ENCODE results near the gene ETS2. TPM values are rescaled to one million over a fixed set of nuclear protein-coding genes. Genes with fewer than 3 reads are reported as not detected.

The ETS2 gene
- total RNA-seq, 6 donors from 2014 or later: 70.2 to 215 (median 143) TPM

DNA sequence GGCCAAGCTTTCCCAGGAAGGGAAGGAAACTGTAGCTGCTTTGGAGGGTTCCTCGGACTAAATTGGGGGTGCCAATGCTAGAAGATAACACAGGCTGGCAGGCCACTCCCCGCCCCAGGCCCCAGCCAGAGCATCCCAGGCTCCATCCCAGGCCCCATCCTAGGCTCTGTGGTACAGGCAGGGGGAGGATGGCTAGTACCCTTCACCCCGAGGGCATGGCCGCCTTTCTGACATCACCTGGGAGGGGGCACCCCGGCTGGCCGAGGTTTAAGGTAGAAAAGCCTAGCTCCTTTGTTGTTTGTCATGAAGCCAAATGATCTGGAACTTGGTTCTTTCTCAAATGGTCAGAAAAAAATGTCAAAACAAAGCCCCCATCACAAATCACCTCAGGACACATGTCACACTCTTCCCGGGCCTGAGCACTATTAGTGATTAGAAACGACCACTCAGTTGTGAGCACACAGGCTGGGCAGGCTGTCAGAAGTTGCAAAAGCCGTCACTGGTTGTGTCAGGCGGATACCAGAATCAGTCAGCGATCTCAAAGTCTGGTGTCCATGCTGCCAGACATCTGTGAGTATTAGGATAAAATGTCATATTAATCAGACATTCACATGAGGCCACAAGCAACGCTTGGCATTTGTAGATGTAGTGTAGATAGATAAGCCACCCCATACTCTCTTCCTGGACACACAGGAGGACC is 31.0 kb upstream of the ETS2 start:
- Histone ChIP-seq H3K36me3 (no peaks in the 10 kb centered on the region), H3K27me3 (no peaks in the 10 kb centered on the region), H3K9me3 (peaks cover 0 to 7% (median 0%) of the 10 kb centered on the region in 4 donors), H3K27ac (peak overlapping the region in 1 of 4 donors; percentile 14), H3K4me3 (no peak overlapping the region), H3K4me1 (peaks cover 0 to 13% (median 7%) of the 10 kb centered on the region in 4 donors)
- ATAC-seq (ENCODE audit: low FRiP score in 2 of 2): no peak
- WGBS, 2 donors: 85 to 88% methylated on average over 11 to 12 of the region's 12 CpGs
- DNase-seq: peak in 1 of 2 donors; percentile 30
- TF ChIP-seq EP300 (IDR thresholded peaks at IDR 0.05) (no peak), POLR2A (IDR thresholded peaks at IDR 0.05) (no peak), POLR2AphosphoS5 (IDR thresholded peaks at IDR 0.05) (no peak)
- TF ChIP-seq, protein P1, sequence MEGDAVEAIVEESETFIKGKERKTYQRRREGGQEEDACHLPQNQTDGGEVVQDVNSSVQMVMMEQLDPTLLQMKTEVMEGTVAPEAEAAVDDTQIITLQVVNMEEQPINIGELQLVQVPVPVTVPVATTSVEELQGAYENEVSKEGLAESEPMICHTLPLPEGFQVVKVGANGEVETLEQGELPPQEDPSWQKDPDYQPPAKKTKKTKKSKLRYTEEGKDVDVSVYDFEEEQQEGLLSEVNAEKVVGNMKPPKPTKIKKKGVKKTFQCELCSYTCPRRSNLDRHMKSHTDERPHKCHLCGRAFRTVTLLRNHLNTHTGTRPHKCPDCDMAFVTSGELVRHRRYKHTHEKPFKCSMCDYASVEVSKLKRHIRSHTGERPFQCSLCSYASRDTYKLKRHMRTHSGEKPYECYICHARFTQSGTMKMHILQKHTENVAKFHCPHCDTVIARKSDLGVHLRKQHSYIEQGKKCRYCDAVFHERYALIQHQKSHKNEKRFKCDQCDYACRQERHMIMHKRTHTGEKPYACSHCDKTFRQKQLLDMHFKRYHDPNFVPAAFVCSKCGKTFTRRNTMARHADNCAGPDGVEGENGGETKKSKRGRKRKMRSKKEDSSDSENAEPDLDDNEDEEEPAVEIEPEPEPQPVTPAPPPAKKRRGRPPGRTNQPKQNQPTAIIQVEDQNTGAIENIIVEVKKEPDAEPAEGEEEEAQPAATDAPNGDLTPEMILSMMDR (IDR thresholded peaks at IDR 0.05): no peak

DNA sequence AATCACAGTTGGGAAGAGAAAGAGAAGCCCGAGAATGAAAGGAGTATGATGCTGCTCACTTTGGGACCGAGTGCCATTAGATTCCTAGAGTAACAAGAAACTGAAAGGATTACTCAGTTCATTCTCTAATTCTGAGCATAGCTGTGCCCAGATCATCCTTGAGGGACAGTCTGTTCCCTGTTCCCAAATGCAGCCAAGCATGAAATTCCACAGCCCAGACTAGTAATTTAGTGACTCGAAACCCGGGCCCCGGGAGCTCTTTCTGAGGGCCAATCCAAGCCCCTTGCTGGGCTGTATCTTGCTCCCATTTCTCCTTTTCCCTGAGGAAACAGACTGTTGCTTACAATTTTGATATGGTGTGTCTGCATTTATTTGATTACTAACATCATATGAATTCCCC is 30.0 kb upstream of the ETS2 start:
- DNase-seq: no peak
- no peak overlapping the region for H3K4me3 ChIP-seq
- H3K9me3 ChIP-seq: peaks cover 0 to 7% (median 0%) of the 10 kb centered on the region in 4 donors
- TF ChIP-seq POLR2A (IDR thresholded peaks at IDR 0.05) (no peak), POLR2AphosphoS5 (IDR thresholded peaks at IDR 0.05) (no peak), EP300 (IDR thresholded peaks at IDR 0.05) (no peak)
- TF ChIP-seq, protein P1 (IDR thresholded peaks at IDR 0.05): no peak
- 88 to 92% methylated on average over 5 of the region's 5 CpGs for WGBS, 2 donors
- H3K4me1 ChIP-seq: peaks cover 0 to 13% (median 7%) of the 10 kb centered on the region in 4 donors
- no peak for ATAC-seq (ENCODE audit: low FRiP score in 2 of 2)
- no peak overlapping the region for H3K27ac ChIP-seq
- H3K36me3 ChIP-seq: no peaks in the 10 kb centered on the region
- no peaks in the 10 kb centered on the region for H3K27me3 ChIP-seq

- no peaks in the 10 kb centered on the region for H3K27me3 ChIP-seq
- no peaks in the 10 kb centered on the region for H3K36me3 ChIP-seq
- no peak overlapping the region for H3K4me3 ChIP-seq
- 85 to 90% methylated on average over 1 of the region's 1 CpG for WGBS, 2 donors
- ATAC-seq (ENCODE audit: low FRiP score in 2 of 2): no peak
- no peak for DNase-seq
- H3K4me1 ChIP-seq: peaks cover 0 to 13% (median 7%) of the 10 kb centered on the region in 4 donors
- TF ChIP-seq POLR2A (IDR thresholded peaks at IDR 0.05) (no peak), EP300 (IDR thresholded peaks at IDR 0.05) (no peak), POLR2AphosphoS5 (IDR thresholded peaks at IDR 0.05) (no peak)
- TF ChIP-seq, protein P1 (IDR thresholded peaks at IDR 0.05): no peak
- H3K27ac ChIP-seq: no peak overlapping the region
- H3K9me3 ChIP-seq: peaks cover 0 to 7% (median 0%) of the 10 kb centered on the region in 4 donors
These were observed 28.7 kb upstream of the ETS2 start for GRCh38 chr21:38777015-38777414.

- WGBS, 2 donors: 38 to 55% methylated on average over 5 of the region's 5 CpGs
- peaks cover 0 to 12% (median 2%) of the 10 kb centered on the region in 4 donors for H3K9me3 ChIP-seq
- DNase-seq: no peak
These were observed 28.2 kb upstream of the ETS2 start for GRCh38 chr21:38777531-38777930.

More at GRCh38 chr21:38777531-38777930, 28.2 kb upstream of the ETS2 start:
- H3K36me3 ChIP-seq: no peaks in the 10 kb centered on the region
- no peak overlapping the region for H3K27ac ChIP-seq
- peaks cover 0 to 13% (median 7%) of the 10 kb centered on the region in 4 donors for H3K4me1 ChIP-seq
- TF ChIP-seq POLR2A (IDR thresholded peaks at IDR 0.05) (no peak), EP300 (IDR thresholded peaks at IDR 0.05) (no peak), POLR2AphosphoS5 (IDR thresholded peaks at IDR 0.05) (no peak)
- TF ChIP-seq, protein P1 (IDR thresholded peaks at IDR 0.05): no peak
- H3K27me3 ChIP-seq: no peaks in the 10 kb centered on the region
- H3K4me3 ChIP-seq: no peak overlapping the region
- no peak for ATAC-seq (ENCODE audit: low FRiP score in 2 of 2)
